K562 (cell line): ENCODE results near the gene ACHE. TPM values are rescaled to one million over a fixed set of nuclear protein-coding genes. Genes with fewer than 3 reads are reported as not detected.

ENCODE experiments used
- ARID1B ChIP-seq: fragments of 450-650 bp; IDR thresholded peaks from 2 replicates; pipeline ENCODE4 v1.6.1; 2016; ENCODE audit warnings: antibody characterized with exemption, mild to moderate bottlenecking, inconsistent platforms
- CBX5 ChIP-seq: IDR thresholded peaks from 2 replicates; pipeline ENCODE4 v1.6.1; 2014; ENCODE audit warnings: low read depth, borderline replicate concordance
- CBX8 ChIP-seq: fragments of 200-600 bp; sonication (generic); IDR thresholded peaks from 2 replicates; pipeline ENCODE4 v1.6.1; 2012; ENCODE audit warnings: borderline replicate concordance, mixed run types, low read depth, mild to moderate bottlenecking, moderate library complexity, mixed read lengths, low read length, control low read depth, inconsistent platforms; ENCODE audit not compliant: poor library complexity, severe bottlenecking; ENCODE audit errors: extremely low read depth
- EP300 ChIP-seq: IDR thresholded peaks from 2 replicates; pipeline ENCODE4 v1.6.1; 2012; ENCODE audit warnings: low read length, improper control_type of control experiment
- FOXO4 ChIP-seq: fragments of 450-650 bp; formaldehyde crosslinking; IDR thresholded peaks from 2 replicates; pipeline ENCODE4 v1.4.0; 2020; ENCODE audit warnings: mild to moderate bottlenecking, moderate library complexity
- GATAD2A ChIP-seq: fragments of 450-650 bp; IDR thresholded peaks from 2 replicates; pipeline ENCODE4 v1.6.1; 2017
- LCOR ChIP-seq: sonication (generic); formaldehyde crosslinking; IDR thresholded peaks from 2 replicates; pipeline ENCODE4 v1.8.0; 2022; ENCODE audit warnings: mild to moderate bottlenecking, missing genetic modification reagents
- MAFG ChIP-seq: fragments of 450-650 bp; conservative IDR thresholded peaks from 2 replicates; pipeline ENCODE4 v1.6.1; 2016; ENCODE audit warnings: missing genetic modification characterization, missing compliant biosample characterization
- NONO ChIP-seq, 2 experiments: fragments of 200-400 bp in 1 of 2; fragments of 450-650 bp in 1 of 2; formaldehyde crosslinking in 1 of 2; IDR thresholded peaks; 2 replicates each; pipeline ENCODE4 v1.6.1; 2017; ENCODE audit warnings: low read depth in 2 of 2, mild to moderate bottlenecking in 2 of 2, moderate library complexity in 2 of 2, low read length in 1 of 2
- PML ChIP-seq: IDR thresholded peaks from 2 replicates; pipeline ENCODE4 v1.6.1; 2012; ENCODE audit warnings: low read length, inconsistent platforms
- POLR2AphosphoS2 ChIP-seq: IDR thresholded peaks from 2 replicates; pipeline ENCODE4 v1.6.1; 2012; ENCODE audit warnings: low read length, improper control_type of control experiment
- RHOXF2B ChIP-seq: fragments of 250-450 bp; sonication (Bioruptor Pico); conservative IDR thresholded peaks from 2 replicates; pipeline ENCODE4 v1.5.1; 2021
- SRF ChIP-seq, 2 experiments: fragments of 250-450, 450-650 bp in 1 of 2; sonication (Bioruptor Pico) in 1 of 2; sonication (generic) in 1 of 2; formaldehyde crosslinking; IDR thresholded peaks; 2 replicates each; pipeline versions ENCODE4 v1.5.0 to v1.5.1; 2020 to 2022; ENCODE audit warnings: mild to moderate bottlenecking in 1 of 2, missing genetic modification reagents in 1 of 2
- THAP7 ChIP-seq: fragments of 250-450 bp; sonication (Bioruptor Pico); IDR thresholded peaks from 2 replicates; pipeline ENCODE4 v1.5.0; 2021
- TRIM28 ChIP-seq: fragments of 450-650 bp; IDR thresholded peaks from 2 replicates; pipeline ENCODE4 v1.6.1; 2017
- ZBTB1 ChIP-seq: sonication (generic); formaldehyde crosslinking; IDR thresholded peaks from 2 replicates; pipeline ENCODE4 v1.8.1; 2023; ENCODE audit warnings: missing genetic modification reagents, low read depth, mild to moderate bottlenecking, borderline replicate concordance
- ZNF184 ChIP-seq: sonication (generic); formaldehyde crosslinking; IDR thresholded peaks from 2 replicates; pipeline ENCODE4 v1.5.0; 2020; ENCODE audit warnings: missing genetic modification reagents
- ZNF224 ChIP-seq: sonication (generic); formaldehyde crosslinking; IDR thresholded peaks from 2 replicates; pipeline ENCODE4 v1.8.0; 2022; ENCODE audit warnings: mild to moderate bottlenecking, missing genetic modification reagents
- ZNF398 ChIP-seq: fragments of 250-450 bp; sonication (Bioruptor Pico); IDR thresholded peaks from 2 replicates; pipeline ENCODE4 v1.8.0; 2021; ENCODE audit warnings: moderate library complexity, mild to moderate bottlenecking, inconsistent platforms
- polyA plus RNA-seq, 8 experiments: library from polyadenylated mRNA; depleted of rRNA in 4 of 8; stranded (reverse) in 5 of 8; unstranded in 3 of 8; fragments of >200 nt; fragmentation: Nextera tagmentation in 2 of 8; fragmentation: Illumina TruSeq in 1 of 8; extraction: Ambion mirVana in 2 of 8; extraction: Trizol in 1 of 8; gene quantifications; 2 replicates each; pipeline versions ENCODE4 v1.2.1 to v1.2.3, GENCODE V29; 2011 to 2014; ENCODE audit warnings: inconsistent platforms in 1 of 8, missing spikeins in 1 of 8
- total RNA-seq, 7 experiments: library from RNA; depleted of rRNA in 6 of 7; stranded (reverse); fragments of >200 nt in 6 of 7; fragmentation: Illumina TruSeq in 2 of 7; extraction: Trizol in 2 of 7; gene quantifications; 2 replicates each; pipeline versions ENCODE4 v1.2.1 to v1.2.3, GENCODE V29; 2011 to 2021; ENCODE audit warnings: low replicate concordance in 1 of 7
- TF ChIP-seq, protein P1 (sequence below): fragments of 250-450 bp; sonication (Bioruptor Pico); IDR thresholded peaks from 2 replicates; pipeline ENCODE4 v1.8.0; 2022; ENCODE audit warnings: inconsistent platforms, mild to moderate bottlenecking, moderate library complexity, borderline replicate concordance
- TF ChIP-seq, protein P2 (sequence below): sonication (generic); formaldehyde crosslinking; IDR thresholded peaks from 2 replicates; pipeline ENCODE4 v1.8.0; 2022; ENCODE audit warnings: mild to moderate bottlenecking, missing genetic modification reagents

Gene ACHE
- total and polyA plus RNA-seq, 9 of the 15 experiments (the other 6 are each of a cell fraction or from before 2014, with no cell fraction given), result 0.04 to 8.8 (median 1.9) TPM

- TF ChIP-seq RHOXF2B (CRISPR knock-in tag) (no peak), LCOR (peak; percentile 88), CBX5 (0 out of 2 replicates have a peak, but pooled peaks have one; percentile 28), NONO (IDR thresholded peaks at IDR 0.05; ENCODE audit: low read depth in 2 of 2, low read length in 1 of 2) (no peak; a peak in 1 of 4 replicates), ZNF184 (no peak), MAFG (no peak), ZNF224 (CRISPR knock-in tag) (0 out of 2 replicates have a peak, but pooled peaks have one; percentile 44), TRIM28 (no peak), CBX8 (no peak), EP300 (no peak), POLR2AphosphoS2 (0 out of 2 replicates have a peak, but pooled peaks have one; percentile 66), GATAD2A (no peak), THAP7 (CRISPR knock-in tag) (0 out of 2 replicates have a peak, but pooled peaks have one; percentile 4), PML (peak; percentile 49), FOXO4 (CRISPR knock-in tag) (no peak), ZNF398 (CRISPR knock-in tag) (no peak), ZBTB1 (peak; percentile 96), SRF (CRISPR knock-in tag; IDR thresholded peaks at IDR 0.05) (no peak), ARID1B (no peak)
- TF ChIP-seq, protein P1, sequence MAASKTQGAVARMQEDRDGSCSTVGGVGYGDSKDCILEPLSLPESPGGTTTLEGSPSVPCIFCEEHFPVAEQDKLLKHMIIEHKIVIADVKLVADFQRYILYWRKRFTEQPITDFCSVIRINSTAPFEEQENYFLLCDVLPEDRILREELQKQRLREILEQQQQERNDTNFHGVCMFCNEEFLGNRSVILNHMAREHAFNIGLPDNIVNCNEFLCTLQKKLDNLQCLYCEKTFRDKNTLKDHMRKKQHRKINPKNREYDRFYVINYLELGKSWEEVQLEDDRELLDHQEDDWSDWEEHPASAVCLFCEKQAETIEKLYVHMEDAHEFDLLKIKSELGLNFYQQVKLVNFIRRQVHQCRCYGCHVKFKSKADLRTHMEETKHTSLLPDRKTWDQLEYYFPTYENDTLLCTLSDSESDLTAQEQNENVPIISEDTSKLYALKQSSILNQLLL (CRISPR knock-in tag), result no peak
- TF ChIP-seq, protein P2, sequence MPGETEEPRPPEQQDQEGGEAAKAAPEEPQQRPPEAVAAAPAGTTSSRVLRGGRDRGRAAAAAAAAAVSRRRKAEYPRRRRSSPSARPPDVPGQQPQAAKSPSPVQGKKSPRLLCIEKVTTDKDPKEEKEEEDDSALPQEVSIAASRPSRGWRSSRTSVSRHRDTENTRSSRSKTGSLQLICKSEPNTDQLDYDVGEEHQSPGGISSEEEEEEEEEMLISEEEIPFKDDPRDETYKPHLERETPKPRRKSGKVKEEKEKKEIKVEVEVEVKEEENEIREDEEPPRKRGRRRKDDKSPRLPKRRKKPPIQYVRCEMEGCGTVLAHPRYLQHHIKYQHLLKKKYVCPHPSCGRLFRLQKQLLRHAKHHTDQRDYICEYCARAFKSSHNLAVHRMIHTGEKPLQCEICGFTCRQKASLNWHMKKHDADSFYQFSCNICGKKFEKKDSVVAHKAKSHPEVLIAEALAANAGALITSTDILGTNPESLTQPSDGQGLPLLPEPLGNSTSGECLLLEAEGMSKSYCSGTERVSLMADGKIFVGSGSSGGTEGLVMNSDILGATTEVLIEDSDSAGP (CRISPR knock-in tag), result 0 out of 2 replicates have a peak, but pooled peaks have one; percentile 32
These were observed 6.5 kb downstream of the ACHE start, which contains the start of gene UFSP1 (continued) for GRCh38 chr7:100888988-100889750.
